Erythroblast (primary cell): ENCODE measurements around the gene HNF4A.

ENCODE experiments used
- DNase-seq, 2 experiments: peaks; one replicate each; lab custom pipeline; 2025; lab: John Stamatoyannopoulos, UW
- GATA1 ChIP-seq: IDR thresholded peaks from 2 replicates; pipeline ENCODE4 v1.6.1; 2011; ENCODE audit warnings: low read depth, mild to moderate bottlenecking, control low read depth, low read length, moderate library complexity
- POLR2A ChIP-seq: IDR thresholded peaks from 2 replicates; pipeline ENCODE4 v1.6.1; 2011; ENCODE audit warnings: mild to moderate bottlenecking, low read length

HNF4A gene

GRCh38 chr20:44411757-44412401, 56.4 kb downstream of the HNF4A start:
- no peak for DNase-seq
- TF ChIP-seq GATA1 (no peak), POLR2A (no peak)

GRCh38 chr20:44412402-44413144, 57.1 kb downstream of the HNF4A start:
- no peak for DNase-seq
- TF ChIP-seq POLR2A (no peak), GATA1 (no peak)

- TF ChIP-seq POLR2A = no peak
- no peak for TF ChIP-seq GATA1
- DNase-seq = no peak
Observed at GRCh38 chr20:44413575-44414345, 58.3 kb downstream of the HNF4A start.

GRCh38 chr20:44414346-44414714, 58.8 kb downstream of the HNF4A start:
- DNase-seq = no peak
- no peak for TF ChIP-seq GATA1
- no peak for TF ChIP-seq POLR2A

- DNase-seq = no peak
- TF ChIP-seq POLR2A = no peak
- no peak for TF ChIP-seq GATA1
Observed at GRCh38 chr20:44414808-44415207, 59.3 kb downstream of the HNF4A start.

GRCh38 chr20:44415833-44416715, 60.6 kb downstream of the HNF4A start:
- no peak for DNase-seq
- TF ChIP-seq GATA1 = no peak

- no peak for TF ChIP-seq GATA1
- no peak for TF ChIP-seq POLR2A
- peak; percentile 18 to 65 for DNase-seq
Observed at GRCh38 chr20:44418069-44418905, 62.8 kb downstream of the HNF4A start.

GRCh38 chr20:44419131-44419844, 63.8 kb downstream of the HNF4A start:
- peak in 1 of 2 experiments; percentile 46 for DNase-seq
- TF ChIP-seq GATA1 = no peak
- no peak for TF ChIP-seq POLR2A

- no peak for TF ChIP-seq GATA1
- TF ChIP-seq POLR2A = no peak
- no peak for DNase-seq
Observed at GRCh38 chr20:44420497-44420896, 65.0 kb downstream of the HNF4A start.

- no peak for TF ChIP-seq GATA1
- TF ChIP-seq POLR2A = no peak
Observed at GRCh38 chr20:44422083-44422482, 66.6 kb downstream of the HNF4A start.

GRCh38 chr20:44423480-44423879, 68.0 kb downstream of the HNF4A start:
- no peak for TF ChIP-seq GATA1
- TF ChIP-seq POLR2A = no peak
- DNase-seq = no peak

More at GRCh38 chr20:44422083-44422482, 66.6 kb downstream of the HNF4A start:
- DNase-seq = peak; percentile 19 to 47

- no peak for DNase-seq
- TF ChIP-seq GATA1 = no peak
- TF ChIP-seq POLR2A = no peak
Observed at GRCh38 chr20:44424039-44424495, 68.6 kb downstream of the HNF4A start.
